ENCODE results near the gene RB1.

DNA sequence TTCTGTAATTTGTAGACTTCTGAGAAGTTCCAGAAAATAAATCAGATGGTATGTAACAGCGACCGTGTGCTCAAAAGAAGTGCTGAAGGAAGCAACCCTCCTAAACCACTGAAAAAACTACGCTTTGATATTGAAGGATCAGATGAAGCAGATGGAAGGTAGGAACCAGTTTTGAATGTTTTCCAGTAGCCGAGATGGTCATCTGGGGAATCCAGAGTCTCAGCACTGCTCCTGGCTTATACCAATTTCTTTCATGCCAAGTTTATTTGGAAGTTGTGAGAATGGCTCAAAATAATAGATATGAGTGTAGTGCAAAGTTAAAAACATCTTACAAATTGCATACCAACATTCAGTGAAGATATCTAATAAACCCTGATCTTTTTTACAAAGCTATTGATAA lies 173.1 kb downstream of the RB1 start:
- no peak for TF ChIP-seq GATA3 (IDR thresholded peaks at IDR 0.05; ENCODE audit: low read depth, low read length)
- TF ChIP-seq GATA2 (IDR thresholded peaks at IDR 0.05; ENCODE audit: low read depth, low read length) = no peak
